Stimulated activated CD4-positive, alpha-beta T cell treated with anti-CD3 and anti-CD28 coated beads, Interleukin-4, amount 100 ng/mL, for 1 hour (primary cell): ENCODE measurements around the gene TPRG1.

Experiments
- DNase-seq: peaks from one replicate; pipeline ENCODE4 v3.0.0-alpha.2; 2020

The TPRG1 gene

GRCh38 chr3:189167027-189167766, 4.6 kb upstream of the TPRG1 start:
- no peak for DNase-seq

- no peak for DNase-seq
Observed at GRCh38 chr3:189168711-189169110, 3.1 kb upstream of the TPRG1 start.

- no peak for DNase-seq
Observed at GRCh38 chr3:189169728-189170127, 2.0 kb upstream of the TPRG1 start.

- no peak for DNase-seq
Observed at GRCh38 chr3:189170559-189170958, 1.2 kb upstream of the TPRG1 start.

GRCh38 chr3:189172668-189173419, 1.1 kb downstream of the TPRG1 start:
- DNase-seq: no peak

- no peak for DNase-seq
Observed at GRCh38 chr3:189184566-189184965, 12.8 kb downstream of the TPRG1 start.

- no peak for DNase-seq
Observed at GRCh38 chr3:189186101-189186500, 14.3 kb downstream of the TPRG1 start.

GRCh38 chr3:189188466-189188865, 16.7 kb downstream of the TPRG1 start:
- DNase-seq: no peak

- no peak for DNase-seq
Observed at GRCh38 chr3:189192725-189193124, 21.0 kb downstream of the TPRG1 start.

- no peak for DNase-seq
Observed at GRCh38 chr3:189195302-189195701, 23.5 kb downstream of the TPRG1 start.

- no peak for DNase-seq
Observed at GRCh38 chr3:189202106-189202505, 30.3 kb downstream of the TPRG1 start.

- no peak for DNase-seq
Observed at GRCh38 chr3:189202583-189202982, 30.8 kb downstream of the TPRG1 start.

GRCh38 chr3:189204167-189204866, 32.5 kb downstream of the TPRG1 start:
- DNase-seq: no peak

GRCh38 chr3:189204937-189205336, 33.2 kb downstream of the TPRG1 start:
- no peak for DNase-seq

GRCh38 chr3:189210251-189210770, 38.5 kb downstream of the TPRG1 start:
- DNase-seq: no peak

- DNase-seq: no peak
Observed at GRCh38 chr3:189212681-189213080, 40.9 kb downstream of the TPRG1 start.

GRCh38 chr3:189214651-189215050, 42.9 kb downstream of the TPRG1 start:
- no peak for DNase-seq

- DNase-seq: no peak
Observed at GRCh38 chr3:189222927-189223636, 51.3 kb downstream of the TPRG1 start.

- DNase-seq: no peak
Observed at GRCh38 chr3:189225431-189225830, 53.7 kb downstream of the TPRG1 start.

GRCh38 chr3:189227249-189227648, 55.5 kb downstream of the TPRG1 start:
- DNase-seq: no peak

GRCh38 chr3:189229196-189229828, 57.5 kb downstream of the TPRG1 start:
- DNase-seq: no peak

- no peak for DNase-seq
Observed at GRCh38 chr3:189232790-189233189, 61.0 kb downstream of the TPRG1 start.
